Left kidney (tissue), 8 donors: Measurements from ENCODE around the gene PCDHB2. TPM values are rescaled to one million over a fixed set of nuclear protein-coding genes. Genes with fewer than 3 reads are reported as not detected.
"Not testable (repeated sequence)": the region's sequence is repeated elsewhere in the genome, so short reads cannot be mapped to it uniquely, and the experiment has no call there.

Experiments used
- DNase-seq: peaks from one replicate; pipeline ENCODE4 v3.0.0-alpha.2; 2013
- long read RNA-seq, 8 donors: transcript quantifications; one replicate each; lab custom pipeline, GENCODE V29; 2026
- polyA plus RNA-seq: library from polyadenylated mRNA; unstranded; fragments of 120-200 nt; gene quantifications from one replicate; pipeline ENCODE4 v1.2.1, GENCODE V29; 2013; ENCODE audit not compliant: insufficient read length

PCDHB2 gene
- 6.6 TPM for polyA plus RNA-seq
- long read RNA-seq, donor 1, full-length matches to known transcripts = 8 of 8 reads
- long read RNA-seq, donor 1, partial matches to known transcripts = 0 of 8 reads
- long read RNA-seq, donor 1, other reads (novel, unspliced or antisense) = 0 of 8 reads
- long read RNA-seq, donor 2, full-length matches to known transcripts = 5 of 5 reads
- long read RNA-seq, donor 2, partial matches to known transcripts = 0 of 5 reads
- long read RNA-seq, donor 2, other reads (novel, unspliced or antisense) = 0 of 5 reads
- long read RNA-seq, donor 3, full-length matches to known transcripts = 17 of 17 reads
- long read RNA-seq, donor 3, partial matches to known transcripts = 0 of 17 reads
- long read RNA-seq, donor 3, other reads (novel, unspliced or antisense) = 0 of 17 reads
- long read RNA-seq, donor 4, full-length matches to known transcripts = 1 of 1 reads
- long read RNA-seq, donor 4, partial matches to known transcripts = 0 of 1 reads
- long read RNA-seq, donor 4, other reads (novel, unspliced or antisense) = 0 of 1 reads
- long read RNA-seq, donor 5, full-length matches to known transcripts = 2 of 2 reads
- long read RNA-seq, donor 5, partial matches to known transcripts = 0 of 2 reads
- long read RNA-seq, donor 5, other reads (novel, unspliced or antisense) = 0 of 2 reads
- long read RNA-seq, donor 6, full-length matches to known transcripts = 5 of 5 reads
- long read RNA-seq, donor 6, partial matches to known transcripts = 0 of 5 reads
- long read RNA-seq, donor 6, other reads (novel, unspliced or antisense) = 0 of 5 reads
- long read RNA-seq, donor 7, full-length matches to known transcripts = 10 of 10 reads
- long read RNA-seq, donor 7, partial matches to known transcripts = 0 of 10 reads
- long read RNA-seq, donor 7, other reads (novel, unspliced or antisense) = 0 of 10 reads
- long read RNA-seq, donor 8, full-length matches to known transcripts = 1 of 1 reads
- long read RNA-seq, donor 8, partial matches to known transcripts = 0 of 1 reads
- long read RNA-seq, donor 8, other reads (novel, unspliced or antisense) = 0 of 1 reads

DNA sequence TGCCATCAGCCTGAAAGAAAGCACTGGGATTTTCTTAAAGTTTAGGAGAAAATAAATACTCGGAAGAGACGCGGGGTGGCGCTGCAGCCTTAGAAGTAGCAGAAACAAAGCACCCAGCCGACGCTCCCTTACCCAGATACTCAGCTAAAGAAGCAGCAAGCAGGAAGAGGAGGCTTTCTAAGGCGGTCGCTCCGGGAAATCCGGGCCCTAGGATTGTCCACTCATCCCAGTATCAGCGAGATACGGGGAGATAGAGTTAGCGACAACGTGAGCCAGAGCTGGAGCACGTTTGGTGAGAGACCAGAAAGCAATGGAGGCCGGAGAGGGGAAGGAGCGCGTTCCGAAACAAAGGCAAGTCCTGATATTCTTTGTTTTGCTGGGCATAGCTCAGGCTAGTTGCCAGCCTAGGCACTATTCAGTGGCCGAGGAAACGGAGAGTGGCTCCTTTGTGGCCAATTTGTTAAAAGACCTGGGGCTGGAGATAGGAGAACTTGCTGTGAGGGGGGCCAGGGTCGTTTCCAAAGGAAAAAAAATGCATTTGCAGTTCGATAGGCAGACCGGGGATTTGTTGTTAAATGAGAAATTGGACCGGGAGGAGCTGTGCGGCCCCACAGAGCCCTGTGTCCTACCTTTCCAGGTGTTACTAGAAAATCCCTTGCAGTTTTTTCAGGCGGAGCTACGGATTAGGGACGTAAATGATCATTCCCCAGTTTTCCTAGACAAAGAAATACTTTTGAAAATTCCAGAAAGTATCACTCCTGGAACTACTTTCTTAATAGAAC lies at the start of gene PCDHB2:
Gene PCDHB2 (plus strand): TSS at position 135 of the 782 bp plus-strand sequence. CDS start 176 bp downstream, at position 311.
- peak; percentile 13 for DNase-seq

DNA sequence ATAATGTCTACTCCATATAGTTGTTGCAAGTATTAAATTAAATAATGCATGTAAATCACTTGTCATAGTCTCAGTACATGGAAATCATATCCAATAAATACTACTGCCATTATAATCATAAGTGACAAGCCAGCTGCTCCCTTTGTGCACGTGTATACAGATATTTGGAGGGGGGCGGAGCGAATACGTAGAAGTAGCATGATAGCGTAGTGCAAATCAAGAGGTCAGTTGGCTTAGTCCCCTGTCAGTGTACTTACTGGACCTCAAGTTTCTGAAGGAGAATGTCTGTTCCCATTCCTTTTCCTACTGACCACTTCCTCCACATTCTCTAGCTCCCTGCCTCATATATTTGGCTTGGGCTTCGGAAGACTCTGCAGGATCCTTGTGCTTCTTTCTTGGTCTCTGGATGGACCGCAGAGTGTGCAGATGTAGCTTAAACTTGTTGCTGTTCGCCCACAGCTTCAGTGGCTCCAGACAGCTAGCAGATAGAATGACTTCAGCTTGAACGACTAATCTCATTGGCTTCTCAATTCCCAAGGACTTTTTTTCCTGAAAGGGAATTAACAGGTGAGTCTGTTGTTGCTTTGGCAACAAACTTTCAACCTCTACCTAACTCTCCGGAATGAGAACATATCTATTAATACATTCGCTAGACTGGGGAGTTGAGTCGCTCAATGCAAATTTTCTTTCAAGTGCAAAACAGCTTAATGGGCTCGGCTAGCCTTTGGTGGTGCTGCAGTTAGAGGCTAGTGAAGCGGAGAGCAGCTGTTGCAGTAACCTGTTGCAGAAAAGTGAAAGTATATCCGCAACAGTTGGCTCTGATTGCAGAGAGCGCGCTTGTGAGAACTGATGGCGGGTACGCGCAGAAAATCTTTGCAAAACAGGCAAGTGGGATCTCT lies 43.5 kb upstream of the PCDHB2 start, which contains the start of gene PCDHB1:
Gene PCDHB1 (plus strand): TSS at position 753 of the 899 bp plus-strand sequence. CDS start 97 bp downstream, at position 850.
- no peak for DNase-seq

DNA sequence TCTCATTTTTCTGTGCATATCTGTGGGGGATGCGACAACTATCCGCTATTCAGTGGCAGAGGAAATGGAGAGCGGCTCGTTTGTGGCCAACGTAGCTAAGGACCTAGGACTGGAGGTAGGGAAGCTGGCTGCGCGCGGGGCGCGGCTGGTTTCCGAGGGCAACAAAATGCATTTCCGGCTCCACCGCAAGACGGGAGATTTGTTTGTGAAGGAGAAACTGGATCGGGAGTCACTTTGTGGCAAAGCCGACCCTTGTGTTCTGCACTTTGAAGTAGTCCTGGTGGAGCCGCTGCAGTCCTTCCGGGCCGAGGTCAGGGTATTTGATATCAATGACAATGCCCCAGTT lies 42.9 kb upstream of the PCDHB2 start:
- DNase-seq = no peak

DNA sequence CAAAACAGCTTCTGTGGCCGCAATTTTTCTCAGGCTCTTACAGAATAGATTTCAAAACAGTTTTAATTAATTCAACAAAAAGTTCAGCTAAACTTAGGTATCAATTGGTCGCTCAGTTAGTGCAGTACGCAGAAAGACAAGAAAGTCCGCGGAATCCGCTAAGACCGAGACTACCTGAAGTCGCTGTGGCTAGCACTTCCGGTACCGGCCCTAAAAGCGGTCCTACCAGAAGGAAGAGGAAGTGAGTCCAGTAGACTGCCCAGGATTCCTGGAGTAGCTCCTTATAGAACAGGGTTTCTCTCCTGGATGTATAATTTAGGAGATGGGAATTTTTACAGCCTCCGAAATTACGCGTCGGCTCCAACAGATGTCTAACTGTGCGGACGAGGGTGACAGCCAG lies 16.6 kb upstream of the PCDHB2 start:
- no peak for DNase-seq

DNA sequence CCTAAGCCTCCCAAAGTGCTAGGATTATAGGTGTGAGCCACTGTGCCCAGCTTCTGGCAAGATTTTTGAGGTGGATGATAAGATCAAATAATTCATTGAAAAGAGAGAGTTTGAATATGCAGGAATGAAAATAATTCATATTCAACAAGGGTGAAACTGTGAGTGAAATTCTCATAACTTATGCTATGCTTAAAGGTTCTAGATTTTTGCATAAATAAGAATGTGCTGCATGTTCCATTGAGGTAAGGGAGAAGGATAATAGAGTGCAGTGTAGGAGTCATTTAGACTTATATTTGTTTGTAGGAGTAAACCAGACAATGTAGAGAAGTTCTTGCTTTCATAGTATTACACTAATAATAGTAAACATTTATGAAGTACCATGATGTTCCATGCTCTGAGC lies 12.2 kb upstream of the PCDHB2 start:
- DNase-seq = no peak

DNA sequence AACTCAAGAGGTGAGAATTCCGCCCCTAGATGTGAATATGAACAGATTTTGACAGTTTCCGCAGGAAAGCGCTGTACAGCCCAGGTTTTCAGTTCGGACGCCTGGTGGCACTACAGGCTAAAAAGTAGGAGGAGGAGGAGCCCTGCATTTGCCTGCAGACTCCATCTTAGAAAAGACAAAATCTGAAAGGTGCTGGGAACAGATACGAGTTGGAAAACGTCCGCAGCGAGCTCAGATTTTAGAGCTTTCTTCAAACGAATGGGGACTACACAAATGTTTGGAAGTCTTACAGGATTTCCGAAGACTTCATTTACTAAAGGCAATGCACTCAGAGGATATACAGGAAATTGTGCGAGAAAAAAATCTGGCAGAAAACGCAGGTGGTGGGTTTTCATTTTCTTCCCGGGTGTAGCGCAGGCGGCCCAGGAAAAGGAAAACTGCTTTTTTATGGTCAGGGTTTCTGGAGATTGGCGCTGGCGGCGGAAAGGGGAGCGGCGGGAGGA lies 9.9 kb upstream of the PCDHB2 start:
- peak; percentile 34 for DNase-seq

DNA sequence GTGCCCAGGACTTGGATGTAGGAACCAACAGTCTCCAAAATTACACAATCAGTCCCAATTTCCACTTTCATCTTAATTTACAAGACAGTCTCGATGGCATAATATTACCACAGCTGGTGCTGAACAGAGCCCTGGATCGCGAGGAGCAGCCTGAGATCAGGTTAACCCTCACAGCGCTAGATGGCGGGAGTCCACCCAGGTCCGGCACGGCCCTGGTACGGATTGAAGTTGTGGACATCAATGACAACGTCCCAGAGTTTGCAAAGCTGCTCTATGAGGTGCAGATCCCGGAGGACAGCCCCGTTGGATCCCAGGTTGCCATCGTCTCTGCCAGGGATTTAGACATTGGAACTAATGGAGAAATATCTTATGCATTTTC lies 837 bp downstream of the PCDHB2 start:
- no peak for DNase-seq

DNA sequence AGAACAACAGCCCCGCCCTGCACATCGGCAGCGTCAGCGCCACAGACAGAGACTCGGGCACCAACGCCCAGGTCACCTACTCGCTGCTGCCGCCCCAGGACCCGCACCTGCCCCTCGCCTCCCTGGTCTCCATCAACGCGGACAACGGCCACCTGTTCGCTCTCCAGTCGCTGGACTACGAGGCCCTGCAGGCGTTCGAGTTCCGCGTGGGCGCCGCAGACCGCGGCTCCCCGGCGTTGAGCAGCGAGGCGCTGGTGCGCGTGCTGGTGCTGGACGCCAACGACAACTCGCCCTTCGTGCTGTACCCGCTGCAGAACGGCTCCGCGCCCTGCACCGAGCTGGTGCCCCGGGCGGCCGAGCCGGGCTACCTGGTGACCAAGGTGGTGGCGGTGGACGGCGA lies 1.8 kb downstream of the PCDHB2 start:
- not testable (repeated sequence) for DNase-seq

DNA sequence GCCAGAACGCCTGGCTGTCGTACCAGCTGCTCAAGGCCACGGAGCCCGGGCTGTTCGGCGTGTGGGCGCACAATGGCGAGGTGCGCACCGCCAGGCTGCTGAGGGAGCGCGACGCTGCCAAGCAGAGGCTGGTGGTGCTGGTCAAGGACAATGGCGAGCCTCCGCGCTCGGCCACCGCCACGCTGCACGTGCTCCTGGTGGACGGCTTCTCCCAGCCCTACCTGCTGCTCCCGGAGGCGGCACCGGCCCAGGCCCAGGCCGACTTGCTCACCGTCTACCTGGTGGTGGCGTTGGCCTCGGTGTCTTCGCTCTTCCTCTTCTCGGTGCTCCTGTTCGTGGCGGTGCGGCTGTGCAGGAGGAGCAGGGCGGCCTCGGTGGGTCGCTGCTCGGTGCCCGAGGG lies 2.2 kb downstream of the PCDHB2 start:
- not testable (repeated sequence) for DNase-seq

DNA sequence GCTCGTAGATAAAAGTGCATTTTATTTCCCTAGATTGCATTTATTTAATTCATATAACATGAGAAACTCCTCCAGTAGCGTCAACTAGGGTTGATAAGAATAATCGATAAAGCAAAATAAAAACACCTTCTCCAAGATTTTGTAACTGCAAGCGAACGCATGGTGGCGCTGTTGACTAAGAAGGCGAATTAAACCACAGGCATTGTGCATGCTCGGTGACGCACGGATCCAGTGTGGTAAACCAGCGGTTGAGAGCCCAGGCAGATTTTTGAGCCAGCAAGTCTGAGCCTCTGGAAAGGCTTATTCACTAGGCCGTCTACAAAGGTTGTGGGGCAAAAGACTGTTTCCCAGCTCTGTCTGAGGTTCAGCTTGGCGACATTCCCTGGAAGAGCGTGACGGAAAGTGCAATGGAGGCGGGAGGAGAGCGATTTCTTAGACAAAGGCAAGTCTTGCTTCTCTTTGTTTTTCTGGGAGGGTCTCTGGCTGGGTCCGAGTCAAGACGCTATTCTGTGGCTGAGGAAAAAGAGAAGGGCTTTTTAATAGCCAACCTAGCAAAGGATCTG lies 5.9 kb downstream of the PCDHB2 start, which contains the start of gene PCDHB3:
Gene PCDHB3 (plus strand): TSS at position 231 of the 563 bp plus-strand sequence. CDS start 177 bp downstream, at position 408.
- peak; percentile 34 for DNase-seq

DNA sequence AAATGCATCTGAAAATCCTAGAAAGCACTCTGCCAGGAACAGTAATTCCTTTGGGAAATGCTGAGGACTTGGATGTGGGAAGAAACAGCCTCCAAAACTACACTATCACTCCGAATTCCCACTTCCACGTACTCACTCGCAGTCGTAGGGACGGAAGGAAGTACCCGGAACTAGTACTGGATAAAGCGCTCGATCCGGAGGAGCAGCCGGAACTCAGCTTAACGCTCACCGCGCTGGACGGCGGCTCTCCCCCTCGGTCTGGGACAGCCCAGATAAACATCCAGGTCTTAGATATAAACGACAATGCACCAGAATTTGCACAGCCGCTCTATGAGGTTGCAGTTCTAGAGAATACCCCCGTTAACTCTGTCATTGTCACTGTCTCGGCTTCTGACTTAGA lies 6.6 kb downstream of the PCDHB2 start:
- DNase-seq = no peak

DNA sequence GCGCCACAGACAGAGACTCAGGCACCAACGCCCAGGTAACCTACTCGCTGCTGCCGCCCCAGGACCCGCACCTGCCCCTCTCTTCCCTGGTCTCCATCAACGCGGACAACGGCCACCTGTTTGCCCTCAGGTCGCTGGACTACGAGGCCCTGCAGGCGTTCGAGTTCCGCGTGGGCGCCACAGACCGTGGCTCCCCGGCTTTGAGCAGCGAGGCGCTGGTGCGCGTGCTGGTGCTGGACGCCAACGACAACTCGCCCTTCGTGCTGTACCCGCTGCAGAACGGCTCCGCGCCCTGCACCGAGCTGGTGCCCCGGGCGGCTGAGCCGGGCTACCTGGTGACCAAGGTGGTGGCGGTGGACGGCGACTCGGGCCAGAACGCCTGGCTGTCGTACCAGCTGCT lies 7.7 kb downstream of the PCDHB2 start:
- not testable (repeated sequence) for DNase-seq

DNA sequence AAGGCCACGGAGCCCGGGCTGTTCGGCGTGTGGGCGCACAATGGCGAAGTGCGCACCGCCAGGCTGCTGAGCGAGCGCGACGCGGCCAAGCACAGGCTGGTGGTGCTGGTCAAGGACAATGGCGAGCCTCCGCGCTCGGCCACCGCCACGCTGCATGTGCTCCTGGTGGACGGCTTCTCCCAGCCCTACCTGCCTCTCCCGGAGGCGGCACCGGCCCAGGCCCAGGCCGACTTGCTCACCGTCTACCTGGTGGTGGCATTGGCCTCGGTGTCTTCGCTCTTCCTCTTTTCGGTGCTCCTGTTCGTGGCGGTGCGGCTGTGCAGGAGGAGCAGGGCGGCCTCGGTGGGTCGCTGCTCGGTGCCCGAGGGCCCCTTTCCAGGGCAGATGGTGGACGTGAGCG lies 8.1 kb downstream of the PCDHB2 start:
- not testable (repeated sequence) for DNase-seq

DNA sequence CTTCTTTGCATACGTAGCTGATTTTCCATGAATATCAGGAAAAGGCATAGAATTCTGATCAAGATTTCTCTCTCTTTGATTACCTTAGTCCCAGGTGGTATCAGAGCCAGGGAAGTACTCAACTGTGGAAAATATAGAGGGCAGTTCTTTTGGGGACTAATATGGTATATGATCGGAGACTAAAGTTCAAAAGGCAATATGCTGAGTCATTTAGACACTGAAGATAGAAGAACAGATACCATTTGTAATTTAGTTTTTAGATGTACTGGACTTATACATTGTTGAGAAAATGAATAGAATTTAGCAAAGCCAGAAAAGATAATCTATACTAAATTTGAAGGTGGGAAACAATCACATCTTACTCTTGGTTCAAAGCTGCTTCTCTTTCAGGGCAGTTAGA lies 10.9 kb downstream of the PCDHB2 start:
- no peak for DNase-seq

DNA sequence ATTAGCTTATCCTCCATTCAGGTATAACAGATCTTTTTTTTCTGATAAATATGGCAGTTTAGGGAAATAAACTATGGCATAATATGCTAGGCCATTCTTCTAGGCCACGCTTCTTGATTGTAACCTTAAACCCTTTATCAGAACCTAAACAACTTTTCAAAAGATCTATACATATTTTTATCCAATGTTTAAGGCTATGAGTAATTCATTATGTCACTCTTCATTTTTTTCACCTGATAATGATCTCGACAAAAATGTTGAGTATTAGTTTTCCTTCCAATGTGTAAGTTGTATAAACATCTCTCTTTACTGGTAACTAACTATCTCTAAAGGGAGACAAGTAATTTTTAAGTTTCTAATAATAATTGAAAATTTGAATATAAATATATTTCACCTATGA lies 24.8 kb downstream of the PCDHB2 start:
- no peak for DNase-seq

DNA sequence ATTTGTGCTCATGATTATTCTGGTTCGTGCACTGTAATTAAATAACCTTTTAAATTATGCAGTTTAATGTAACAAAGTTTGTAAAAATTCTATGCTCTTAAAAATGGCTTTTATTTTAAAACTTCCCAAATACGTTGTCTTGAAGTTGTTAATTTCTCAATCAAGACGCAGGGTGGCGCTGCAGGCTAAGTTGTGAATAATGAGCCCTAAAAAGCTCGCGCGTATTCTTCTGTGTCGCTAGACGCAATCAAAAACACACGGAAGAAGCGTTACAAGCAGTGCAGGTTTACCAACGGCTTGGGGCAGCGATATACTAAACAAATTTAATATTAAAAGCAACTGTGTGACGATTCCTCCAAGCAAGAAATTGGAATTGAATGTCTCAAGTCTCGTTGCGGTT lies 27.1 kb downstream of the PCDHB2 start, which contains the start of gene PCDHB4:
Gene PCDHB4 (plus strand): TSS at position 256 of the 400 bp plus-strand sequence. CDS start 181 bp downstream, outside the sequence.
- DNase-seq = peak; percentile 19

DNA sequence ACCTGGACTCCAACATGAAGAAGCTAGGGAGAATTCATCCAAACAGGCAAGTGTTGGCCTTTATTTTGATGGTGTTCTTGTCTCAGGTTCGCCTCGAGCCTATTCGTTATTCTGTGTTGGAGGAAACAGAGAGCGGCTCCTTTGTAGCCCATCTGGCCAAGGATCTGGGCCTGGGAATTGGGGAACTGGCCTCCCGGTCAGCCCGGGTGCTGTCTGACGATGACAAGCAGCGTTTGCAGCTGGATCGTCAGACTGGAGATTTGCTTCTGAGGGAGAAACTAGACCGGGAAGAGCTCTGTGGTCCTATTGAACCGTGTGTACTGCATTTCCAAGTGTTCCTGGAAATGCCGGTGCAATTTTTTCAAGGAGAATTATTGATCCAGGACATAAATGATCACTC lies 27.6 kb downstream of the PCDHB2 start:
- DNase-seq = no peak

DNA sequence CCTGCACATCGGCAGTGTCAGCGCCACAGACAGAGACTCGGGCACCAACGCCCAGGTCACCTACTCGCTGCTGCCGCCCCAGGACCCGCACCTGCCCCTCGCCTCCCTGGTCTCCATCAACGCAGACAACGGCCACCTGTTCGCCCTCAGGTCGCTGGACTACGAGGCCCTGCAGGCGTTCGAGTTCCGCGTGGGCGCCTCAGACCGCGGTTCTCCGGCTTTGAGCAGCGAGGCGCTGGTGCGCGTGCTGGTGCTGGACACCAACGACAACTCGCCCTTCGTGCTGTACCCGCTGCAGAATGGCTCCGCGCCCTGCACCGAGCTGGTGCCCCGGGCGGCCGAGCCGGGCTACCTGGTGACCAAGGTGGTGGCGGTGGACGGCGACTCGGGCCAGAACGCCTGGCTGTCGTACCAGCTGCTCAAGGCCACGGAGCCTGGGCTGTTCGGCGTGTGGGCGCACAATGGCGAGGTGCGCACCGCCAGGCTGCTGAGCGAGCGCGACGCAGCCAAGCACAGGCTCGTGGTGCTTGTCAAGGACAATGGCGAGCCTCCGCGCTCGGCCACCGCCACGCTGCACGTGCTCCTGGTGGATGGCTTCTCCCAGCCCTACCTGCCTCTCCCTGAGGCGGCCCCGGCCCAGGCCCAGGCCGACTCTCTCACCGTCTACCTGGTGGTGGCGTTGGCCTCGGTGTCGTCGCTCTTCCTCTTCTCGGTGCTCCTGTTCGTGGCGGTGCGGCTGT lies 29.2 kb downstream of the PCDHB2 start:
- DNase-seq = not testable (repeated sequence)

DNA sequence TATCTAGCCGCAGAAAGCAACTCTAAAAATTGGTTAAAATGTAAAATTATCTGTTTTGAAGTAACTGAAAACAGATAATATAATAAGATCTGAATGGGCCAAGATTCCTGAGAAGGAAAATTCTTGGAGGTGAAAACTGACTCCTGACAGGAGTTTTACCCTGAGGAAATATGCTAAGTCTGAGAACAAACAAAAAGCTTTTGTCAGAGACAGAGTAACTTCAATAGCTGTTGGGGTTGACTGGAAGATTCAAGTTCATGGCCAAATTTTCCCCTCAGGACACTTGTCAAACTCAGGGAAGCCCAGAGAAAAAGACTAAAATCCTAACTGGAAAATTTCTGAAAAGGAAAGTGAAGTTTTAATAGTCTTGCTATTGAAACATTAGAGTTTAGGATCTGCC lies 32.9 kb downstream of the PCDHB2 start:
- DNase-seq = no peak
